GM12873 (cell line): Measurements from ENCODE around the gene TEX19.

Source experiments
- TF ChIP-seq, protein P1 (sequence below): IDR thresholded peaks from 2 replicates; pipeline ENCODE4 v1.5.1; 2012; ENCODE audit warnings: low read depth, mild to moderate bottlenecking, moderate library complexity, low read length, control low read depth; ENCODE audit not compliant: insufficient read depth; ENCODE audit errors: missing control alignments

The TEX19 gene

GRCh38 chr17:82358465-82359350 lies at the start of gene TEX19:
TEX19 (plus strand) TSS chr17:82359247; CDS start chr17:82362151, 2,904 bp downstream.
- TF ChIP-seq, protein P1, sequence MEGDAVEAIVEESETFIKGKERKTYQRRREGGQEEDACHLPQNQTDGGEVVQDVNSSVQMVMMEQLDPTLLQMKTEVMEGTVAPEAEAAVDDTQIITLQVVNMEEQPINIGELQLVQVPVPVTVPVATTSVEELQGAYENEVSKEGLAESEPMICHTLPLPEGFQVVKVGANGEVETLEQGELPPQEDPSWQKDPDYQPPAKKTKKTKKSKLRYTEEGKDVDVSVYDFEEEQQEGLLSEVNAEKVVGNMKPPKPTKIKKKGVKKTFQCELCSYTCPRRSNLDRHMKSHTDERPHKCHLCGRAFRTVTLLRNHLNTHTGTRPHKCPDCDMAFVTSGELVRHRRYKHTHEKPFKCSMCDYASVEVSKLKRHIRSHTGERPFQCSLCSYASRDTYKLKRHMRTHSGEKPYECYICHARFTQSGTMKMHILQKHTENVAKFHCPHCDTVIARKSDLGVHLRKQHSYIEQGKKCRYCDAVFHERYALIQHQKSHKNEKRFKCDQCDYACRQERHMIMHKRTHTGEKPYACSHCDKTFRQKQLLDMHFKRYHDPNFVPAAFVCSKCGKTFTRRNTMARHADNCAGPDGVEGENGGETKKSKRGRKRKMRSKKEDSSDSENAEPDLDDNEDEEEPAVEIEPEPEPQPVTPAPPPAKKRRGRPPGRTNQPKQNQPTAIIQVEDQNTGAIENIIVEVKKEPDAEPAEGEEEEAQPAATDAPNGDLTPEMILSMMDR: no peak

DNA sequence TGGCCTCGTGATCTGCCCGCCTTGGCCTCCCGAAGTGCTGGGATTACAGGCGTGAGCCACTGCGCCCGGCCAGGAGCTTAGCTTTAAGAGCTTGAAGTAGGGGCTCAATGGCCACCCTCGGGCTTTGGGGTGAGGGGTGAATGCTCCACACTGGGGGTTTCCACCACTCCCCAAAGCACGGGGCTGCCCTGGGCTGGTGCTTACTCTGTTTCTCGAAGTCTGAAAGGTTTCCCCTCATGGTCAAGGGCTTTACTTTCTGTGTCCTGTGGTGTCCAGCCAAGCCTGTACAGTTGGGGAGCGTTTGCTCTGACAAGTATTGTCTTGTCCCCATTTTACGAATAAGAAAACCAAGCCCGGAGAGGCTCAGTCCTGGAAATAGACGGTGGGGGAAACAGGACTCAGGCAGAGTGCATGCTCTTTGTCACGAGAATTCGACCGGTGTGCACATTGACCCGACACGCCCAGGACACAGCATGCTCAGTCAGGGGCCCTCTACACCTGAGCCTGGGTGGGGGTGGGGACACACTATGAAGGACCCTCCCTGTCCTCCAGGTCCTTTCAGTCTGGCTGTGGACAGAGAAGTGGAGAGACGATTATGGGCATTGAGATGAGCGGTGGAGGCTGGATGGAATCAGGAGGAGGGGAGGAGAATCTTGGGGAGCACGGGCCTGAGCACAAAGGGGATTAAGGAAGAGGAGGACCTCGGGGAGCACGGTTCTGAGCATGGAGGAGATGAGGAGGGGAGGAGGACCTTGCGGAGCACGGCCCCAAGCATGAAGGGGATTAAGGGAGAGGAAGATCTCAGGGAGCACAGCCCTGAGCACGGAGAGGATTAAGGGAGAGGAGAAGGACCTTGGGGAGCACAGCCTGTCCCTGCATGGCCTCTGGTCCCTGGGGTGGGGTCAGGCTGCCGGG lies 49.1 kb upstream of the TEX19 start:
- TF ChIP-seq, protein P1: no peak

DNA sequence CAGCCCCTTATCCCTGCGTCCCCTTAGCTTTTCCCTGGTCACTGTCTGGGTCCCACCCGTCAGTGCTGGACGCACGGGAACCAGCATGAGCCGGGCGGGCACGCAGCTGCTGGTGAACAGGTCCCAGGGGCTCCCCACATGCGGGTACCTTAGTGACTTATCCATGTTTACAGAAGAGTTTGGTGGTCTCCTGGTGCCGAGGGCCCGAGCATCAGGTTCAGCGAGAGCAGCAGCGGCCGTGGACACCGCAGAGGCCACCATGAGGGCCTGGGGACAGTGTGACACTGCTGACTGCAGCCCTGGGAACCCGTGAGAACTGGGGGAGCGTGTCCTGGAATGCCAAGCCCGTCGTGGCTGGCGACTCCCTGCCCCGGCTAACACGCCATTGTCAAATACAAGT lies 48.2 kb upstream of the TEX19 start:
- TF ChIP-seq, protein P1: no peak

DNA sequence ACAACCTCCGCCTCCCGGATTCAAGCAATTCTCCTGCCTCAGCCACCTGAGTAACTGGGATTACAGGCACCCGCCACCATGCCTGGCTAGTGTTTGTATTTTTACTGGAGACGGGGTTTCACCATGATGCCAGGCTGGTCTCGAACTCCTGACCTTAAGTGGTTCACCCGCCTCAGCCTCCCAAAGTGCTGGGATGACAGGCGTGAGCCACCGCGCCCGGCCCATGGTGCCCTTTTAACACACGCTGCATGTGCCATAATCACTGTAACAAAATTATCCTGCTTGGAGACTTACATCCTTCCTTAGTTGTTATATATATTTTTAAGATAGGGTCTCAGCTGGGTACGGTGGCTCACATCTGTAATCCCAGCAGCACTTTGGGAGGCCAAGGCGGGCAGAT lies 47.1 kb upstream of the TEX19 start:
- TF ChIP-seq, protein P1: no peak

DNA sequence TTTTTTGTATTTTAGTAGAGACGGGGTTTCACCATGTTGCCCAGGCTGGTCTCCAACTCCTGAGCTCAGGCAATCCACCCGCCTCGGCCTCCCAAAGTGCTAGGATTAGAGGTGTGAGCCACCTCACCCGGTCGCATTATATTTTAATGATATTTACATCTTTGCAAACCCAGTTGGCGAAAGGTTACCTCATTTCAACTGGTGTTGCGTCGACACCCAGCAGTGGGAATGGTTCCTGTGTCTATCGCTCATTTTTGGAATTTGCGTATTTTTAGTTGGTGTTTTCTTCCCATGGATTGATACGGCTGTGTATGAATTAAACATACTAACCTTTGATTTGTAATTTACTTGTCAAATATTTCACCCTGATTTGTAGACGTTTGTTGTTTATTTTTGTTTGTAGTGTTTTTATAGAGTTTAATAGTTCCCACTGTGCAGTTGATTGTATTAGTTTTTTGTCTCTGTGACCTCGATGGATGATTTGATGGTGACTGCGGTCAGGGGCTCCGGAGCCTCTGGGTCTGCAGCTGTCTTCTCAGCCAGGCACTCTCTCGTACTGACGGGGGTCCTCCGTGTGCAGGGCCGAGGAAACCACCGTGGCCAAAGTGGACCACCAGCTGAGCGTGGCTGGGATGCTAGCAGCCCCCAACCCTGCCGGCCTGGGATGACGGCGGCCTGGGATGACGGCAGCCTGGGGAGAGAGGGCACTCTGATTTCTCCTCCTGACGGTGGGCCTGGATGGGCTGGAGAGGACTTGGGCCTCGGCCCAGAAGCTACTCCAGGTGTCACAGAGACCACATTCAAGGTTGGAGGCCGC lies 45.6 kb upstream of the TEX19 start:
- TF ChIP-seq, protein P1: no peak

- TF ChIP-seq, protein P1: no peak
Observed at GRCh38 chr17:82314012-82314726, 44.9 kb upstream of the TEX19 start.
